GM12878 (cell line): ENCODE data around the gene CRHR2.

ENCODE experiments used
- CTCF ChIP-seq, 3 experiments: IDR thresholded peaks in 2 of 3; conservative IDR thresholded peaks in 1 of 3; 2 replicates each; pipeline ENCODE4 v1.5.1; 2011; ENCODE audit warnings: low read depth in 3 of 3, low read length in 3 of 3, mild to moderate bottlenecking in 3 of 3, control low read depth in 2 of 3, moderate library complexity in 2 of 3, inconsistent platforms in 1 of 3, mixed read lengths in 1 of 3; ENCODE audit not compliant: control insufficient read depth in 2 of 3, insufficient read depth in 1 of 3; ENCODE audit errors: extremely low read depth in 1 of 3
- E2F4 ChIP-seq: IDR thresholded peaks from 2 replicates; pipeline ENCODE4 v1.6.1; 2012; ENCODE audit warnings: low read depth, low read length, improper control_type of control experiment
- USF2 ChIP-seq: IDR thresholded peaks from 2 replicates; pipeline ENCODE4 v1.6.1; 2011; ENCODE audit warnings: low read depth, low read length, improper control_type of control experiment, borderline replicate concordance
- ZZZ3 ChIP-seq: IDR thresholded peaks from 2 replicates; pipeline ENCODE4 v1.6.1; 2011; ENCODE audit warnings: low read depth; ENCODE audit not compliant: control insufficient read depth, insufficient read length

- TF ChIP-seq CTCF (IDR thresholded peaks at IDR 0.05 in 2 of 3, conservative IDR thresholded peaks at IDR 0.05 in 1 of 3; ENCODE audit: control insufficient read depth in 2 of 3, extremely low read depth in 1 of 3, insufficient read depth in 1 of 3, low read depth in 3 of 3, low read length in 3 of 3): no peak
- TF ChIP-seq USF2: no peak
- no peak for TF ChIP-seq E2F4
- no peak for TF ChIP-seq ZZZ3
These were observed 7.8 kb downstream of the CRHR2 start for GRCh38 chr7:30674420-30674819.
